ENCODE results near the gene IGSF11.

DNA sequence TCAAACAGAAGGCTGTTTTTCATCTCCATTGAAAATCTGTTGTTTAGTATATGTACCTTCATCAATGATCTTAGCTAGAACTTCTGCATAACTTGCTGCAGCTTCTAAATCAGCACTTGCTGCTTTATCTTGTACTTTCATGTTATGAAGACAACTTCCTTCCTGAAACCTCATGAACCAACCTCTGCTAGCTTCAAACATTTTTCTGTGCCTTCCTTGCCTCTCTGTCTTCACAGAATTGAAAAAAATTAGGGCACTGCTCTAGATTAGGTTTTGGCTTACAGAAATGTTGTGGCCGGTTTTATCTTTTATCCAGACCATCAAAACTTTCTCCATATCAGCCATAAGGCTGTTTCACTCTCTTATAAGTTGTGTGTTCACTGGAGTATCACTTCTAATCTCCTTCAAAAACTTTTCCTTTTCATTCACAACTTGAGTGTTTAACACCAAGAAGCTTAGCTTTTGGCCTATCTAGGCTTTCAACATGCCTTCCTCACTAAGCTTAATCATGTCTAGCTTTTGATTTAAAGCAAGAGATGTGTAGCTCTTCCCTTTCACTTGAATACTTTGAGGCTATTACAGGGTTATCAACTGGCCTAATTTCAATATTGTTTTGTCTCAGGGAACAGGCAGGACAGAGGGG is 78.6 kb downstream of the IGSF11 start:
- no peak for TF ChIP-seq ARNT (IDR thresholded peaks at IDR 0.05)
- no peak for TF ChIP-seq FOXK2 (IDR thresholded peaks at IDR 0.05)
- no peak for TF ChIP-seq TARDBP (IDR thresholded peaks at IDR 0.05)
- TF ChIP-seq ELF4 (IDR thresholded peaks at IDR 0.05): no peak
- TF ChIP-seq LEF1 (IDR thresholded peaks at IDR 0.05; ENCODE audit: borderline replicate concordance): no peak
- no peak for TF ChIP-seq SUZ12 (IDR thresholded peaks at IDR 0.05)
- no peak for TF ChIP-seq L3MBTL2 (conservative IDR thresholded peaks at IDR 0.05)
- no peak for TF ChIP-seq FOXA1 (IDR thresholded peaks at IDR 0.05)
- TF ChIP-seq NFRKB (IDR thresholded peaks at IDR 0.05): no peak
- TF ChIP-seq, protein P1, sequence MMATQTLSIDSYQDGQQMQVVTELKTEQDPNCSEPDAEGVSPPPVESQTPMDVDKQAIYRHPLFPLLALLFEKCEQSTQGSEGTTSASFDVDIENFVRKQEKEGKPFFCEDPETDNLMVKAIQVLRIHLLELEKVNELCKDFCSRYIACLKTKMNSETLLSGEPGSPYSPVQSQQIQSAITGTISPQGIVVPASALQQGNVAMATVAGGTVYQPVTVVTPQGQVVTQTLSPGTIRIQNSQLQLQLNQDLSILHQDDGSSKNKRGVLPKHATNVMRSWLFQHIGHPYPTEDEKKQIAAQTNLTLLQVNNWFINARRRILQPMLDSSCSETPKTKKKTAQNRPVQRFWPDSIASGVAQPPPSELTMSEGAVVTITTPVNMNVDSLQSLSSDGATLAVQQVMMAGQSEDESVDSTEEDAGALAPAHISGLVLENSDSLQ (IDR thresholded peaks at IDR 0.05): no peak
- TF ChIP-seq ZNF384 (IDR thresholded peaks at IDR 0.05): no peak
- TF ChIP-seq HDGF (IDR thresholded peaks at IDR 0.05; ENCODE audit: borderline replicate concordance): no peak
- no peak for TF ChIP-seq CTBP1 (IDR thresholded peaks at IDR 0.05; ENCODE audit: borderline replicate concordance)
